GM18511 (cell line): ENCODE data around the gene KLHL22.
"Not testable (repeated sequence)": the region's sequence is repeated elsewhere in the genome, so short reads cannot be mapped to it uniquely, and the experiment has no call there.

Experiments
- ATAC-seq: cut with Tn5 transposase; IDR thresholded peaks from one replicate; pipeline ENCODE4 v1.9.1; 2021; ENCODE audit warnings: mild to moderate bottlenecking, moderate library complexity; ENCODE audit not compliant: unreplicated experiment

The KLHL22 gene

DNA sequence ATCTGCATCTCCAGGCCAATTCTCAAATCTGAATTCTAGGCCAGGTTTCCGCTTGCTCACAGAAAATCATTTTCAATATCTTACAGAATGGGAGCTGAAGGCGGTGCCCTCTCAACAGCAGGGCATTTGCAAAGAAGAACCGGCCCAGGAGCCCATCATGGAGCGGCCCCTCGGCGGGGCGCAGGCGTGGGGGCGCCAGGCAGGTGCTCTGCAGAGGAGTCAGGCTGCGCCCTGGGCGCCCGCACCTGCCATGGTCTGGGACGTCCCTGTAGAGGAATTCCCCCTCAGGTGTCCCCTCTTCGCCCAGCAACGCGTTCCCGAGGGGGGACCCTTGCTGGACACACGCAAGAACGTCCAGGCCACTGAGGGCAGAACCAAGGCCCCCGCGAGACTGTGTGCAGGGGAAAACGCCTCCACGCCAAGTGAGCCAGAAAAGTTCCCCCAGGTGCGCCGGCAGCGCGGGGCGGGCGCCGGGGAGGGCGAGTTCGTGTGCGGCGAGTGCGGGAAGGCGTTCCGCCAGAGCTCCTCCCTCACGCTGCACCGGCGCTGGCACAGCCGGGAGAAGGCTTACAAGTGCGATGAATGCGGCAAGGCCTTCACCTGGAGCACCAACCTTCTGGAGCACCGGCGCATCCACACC is 90.2 kb downstream of the KLHL22 start:
- no peak for ATAC-seq

DNA sequence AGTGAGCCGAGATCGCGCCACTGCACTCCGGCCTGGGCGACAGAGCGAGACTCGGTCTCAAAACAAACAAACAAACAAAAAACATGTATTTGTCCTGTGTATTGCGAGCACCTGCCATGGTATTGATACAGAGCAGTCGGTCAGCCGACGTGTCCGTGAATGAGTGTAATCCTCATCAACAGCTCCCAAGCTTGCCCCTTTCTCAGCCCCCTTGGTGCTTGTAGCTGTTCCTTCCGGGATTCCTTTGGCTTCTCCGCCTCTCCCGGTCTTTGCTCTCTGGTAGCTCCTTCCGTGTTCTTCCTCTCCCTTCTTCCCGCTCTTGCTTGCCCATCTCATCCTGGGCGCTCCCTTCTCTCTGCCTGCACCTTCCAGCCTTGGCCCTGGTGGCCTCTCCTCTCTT is 90.7 kb downstream of the KLHL22 start:
- no peak for ATAC-seq

DNA sequence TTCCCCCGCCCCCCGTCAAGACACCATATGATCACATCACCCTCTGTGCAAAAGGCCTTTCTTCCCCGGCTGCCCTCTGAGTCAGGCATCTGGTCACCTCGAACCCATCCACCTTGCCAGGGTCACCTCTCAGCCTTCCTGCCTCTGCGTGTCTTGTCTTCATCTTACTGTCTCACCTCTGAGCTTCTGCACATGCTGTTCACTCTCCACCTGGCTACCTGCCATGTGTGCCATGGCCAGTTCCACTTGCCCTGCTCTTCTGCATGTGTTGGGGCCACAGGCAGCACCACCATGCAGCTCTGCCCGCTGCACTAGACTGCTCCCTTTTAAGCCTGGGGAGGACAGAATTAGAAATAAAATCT is 91.8 kb downstream of the KLHL22 start:
- no peak for ATAC-seq

DNA sequence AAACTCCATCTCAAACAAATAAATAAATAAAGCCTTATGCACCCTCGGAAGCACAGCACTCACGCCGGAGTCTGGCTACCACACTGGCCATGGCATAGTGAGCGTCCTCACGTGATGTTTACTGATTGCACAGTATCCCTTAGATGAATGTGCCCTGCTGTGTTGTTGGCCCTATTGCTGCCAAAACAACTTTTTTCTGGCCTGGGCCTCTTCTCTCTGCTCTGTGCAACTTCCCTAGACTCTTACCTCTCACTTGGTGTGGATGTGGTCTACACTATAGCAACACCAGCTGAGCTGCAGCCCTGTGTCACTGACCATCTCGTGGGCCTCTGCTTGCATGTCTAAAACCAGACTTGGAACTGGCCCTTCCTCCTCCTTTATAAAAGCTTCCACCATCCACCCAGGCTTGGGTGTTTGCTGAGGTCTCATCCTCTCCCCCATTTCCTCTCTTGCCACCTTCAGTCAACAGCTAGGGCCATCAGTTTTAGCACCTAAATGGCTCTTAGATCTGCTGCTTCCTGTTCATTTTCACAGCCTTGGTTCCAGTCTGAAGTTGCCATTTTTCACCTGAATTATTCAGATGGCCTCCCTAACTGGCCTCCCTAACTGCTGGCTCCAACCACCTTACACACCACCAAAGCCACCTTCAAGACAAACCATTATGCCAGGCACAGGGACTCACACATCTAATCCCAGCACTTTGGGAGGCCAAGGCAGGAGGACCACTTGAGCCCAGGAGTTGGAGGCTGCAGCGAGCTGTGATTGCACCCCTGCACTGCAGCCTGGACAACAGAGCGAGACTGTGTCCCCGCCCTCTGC is 92.4 kb downstream of the KLHL22 start:
- no peak for ATAC-seq

DNA sequence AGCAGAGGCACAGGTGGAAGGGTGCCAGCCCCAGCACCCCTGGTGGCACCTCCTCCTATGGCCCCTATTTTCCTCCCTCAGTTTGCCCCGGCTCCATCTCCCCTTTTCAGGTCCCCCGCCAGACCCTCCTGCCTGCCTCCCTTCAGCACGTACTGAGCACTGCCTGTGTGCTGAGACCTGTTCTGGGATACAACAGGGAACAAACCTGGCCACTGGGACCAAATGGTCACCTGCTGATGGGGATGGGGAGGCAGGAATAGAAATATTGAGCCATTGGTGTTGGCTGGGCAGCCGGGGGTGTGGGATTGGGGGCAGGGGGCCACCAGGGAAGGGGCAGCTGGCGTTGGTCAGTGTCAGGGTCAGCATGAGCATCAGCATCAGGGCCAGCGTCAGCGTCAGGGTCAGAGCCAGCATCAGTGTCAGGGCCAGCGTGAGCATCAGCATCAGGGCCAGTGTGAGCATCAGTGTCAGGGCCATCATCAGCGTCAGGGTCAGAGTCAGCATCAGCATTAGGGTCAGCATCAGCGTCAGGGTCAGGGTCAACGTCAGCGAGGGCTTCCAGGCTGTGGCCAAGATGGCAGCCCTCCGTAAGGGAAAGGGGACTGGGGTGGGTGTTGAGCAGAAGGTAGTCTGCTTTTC is 94.1 kb downstream of the KLHL22 start:
- ATAC-seq = no peak

DNA sequence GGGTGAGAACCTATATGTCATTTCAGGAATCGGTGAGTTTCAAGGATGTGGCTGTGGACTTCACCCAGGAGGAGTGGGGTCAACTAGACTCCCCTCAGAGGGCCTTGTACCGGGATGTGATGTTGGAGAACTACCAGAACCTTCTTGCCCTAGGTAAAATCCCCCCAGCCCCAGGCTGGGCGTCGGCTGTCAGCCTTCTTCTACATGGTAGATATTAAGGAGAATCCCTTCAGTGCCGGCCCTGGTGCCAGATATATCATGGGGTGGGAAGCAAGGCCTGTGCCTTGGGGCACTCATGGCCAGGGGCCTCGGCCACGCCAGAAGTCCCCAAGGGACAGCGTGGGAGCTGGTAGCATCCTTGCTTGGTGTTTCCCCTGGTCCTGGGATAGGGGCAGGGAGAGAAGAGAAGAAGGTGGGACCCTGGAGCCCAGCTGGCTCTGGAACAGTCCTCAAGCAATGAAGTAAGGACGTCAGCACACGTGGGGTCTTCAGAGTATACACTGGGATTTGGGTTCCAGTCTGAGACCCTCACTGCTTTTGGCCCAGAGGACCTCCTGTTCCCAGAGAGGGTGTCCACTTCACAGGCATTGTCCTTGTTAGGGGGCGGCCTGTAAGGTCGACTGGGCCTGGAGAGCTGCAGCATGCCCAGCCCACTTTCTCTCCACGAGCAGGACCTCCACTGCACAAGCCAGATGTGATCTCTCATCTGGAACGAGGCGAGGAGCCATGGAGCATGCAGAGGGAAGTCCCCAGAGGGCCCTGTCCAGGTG is 94.8 kb downstream of the KLHL22 start:
- no peak for ATAC-seq

DNA sequence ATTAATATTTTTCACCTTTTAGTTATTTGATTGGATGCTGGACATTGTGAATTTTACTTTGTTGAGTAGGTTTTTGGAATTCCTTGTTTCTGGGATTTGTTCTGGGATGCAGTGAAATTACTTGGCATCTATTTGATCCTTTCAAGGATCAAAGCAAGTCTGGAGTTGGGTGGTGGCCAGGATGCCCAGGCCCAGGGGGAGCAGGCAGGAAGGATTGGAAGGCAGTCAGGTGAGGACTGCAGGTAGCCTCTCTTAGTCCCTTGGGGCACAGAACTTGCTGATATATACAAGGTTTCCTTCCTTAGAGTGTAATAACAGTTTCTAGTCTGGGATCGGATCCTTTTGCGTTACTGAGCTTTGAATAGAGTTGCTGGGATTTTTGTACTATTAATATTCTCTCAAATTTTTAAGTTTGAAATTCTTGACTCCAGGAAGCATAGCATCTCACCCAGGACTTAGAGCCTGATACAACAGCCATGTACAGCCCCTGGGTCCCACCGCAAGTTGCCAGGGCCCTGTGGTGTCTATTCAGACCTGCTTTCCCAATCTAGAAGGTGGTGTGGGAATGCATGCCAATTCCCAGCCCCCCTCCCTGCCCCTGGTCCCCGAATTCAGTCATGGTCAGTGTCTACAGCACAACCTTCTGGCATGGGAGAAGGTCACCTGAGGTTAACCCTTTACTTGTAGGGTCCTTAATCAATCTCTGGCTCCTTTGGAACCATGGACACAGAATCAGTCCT is 95.6 kb downstream of the KLHL22 start:
- ATAC-seq = no peak

DNA sequence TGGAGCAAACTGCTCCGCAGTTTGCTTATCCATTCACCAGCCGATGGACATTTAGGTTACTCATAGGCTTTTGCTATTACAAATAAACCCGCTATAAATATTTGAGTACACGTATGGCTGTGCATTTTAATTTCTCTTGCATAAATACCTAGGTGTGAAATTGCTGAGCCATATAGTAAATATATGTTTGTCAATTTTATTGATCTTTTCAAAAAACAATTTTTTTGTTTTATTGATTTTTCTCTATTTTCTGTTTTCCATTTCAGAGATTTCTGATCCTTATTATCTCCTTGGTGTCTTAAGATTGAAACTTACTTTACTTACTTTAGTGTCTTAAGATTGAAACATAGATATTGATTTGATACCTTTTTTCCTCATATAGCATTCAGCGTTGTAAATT is 97.2 kb downstream of the KLHL22 start:
- no peak for ATAC-seq

DNA sequence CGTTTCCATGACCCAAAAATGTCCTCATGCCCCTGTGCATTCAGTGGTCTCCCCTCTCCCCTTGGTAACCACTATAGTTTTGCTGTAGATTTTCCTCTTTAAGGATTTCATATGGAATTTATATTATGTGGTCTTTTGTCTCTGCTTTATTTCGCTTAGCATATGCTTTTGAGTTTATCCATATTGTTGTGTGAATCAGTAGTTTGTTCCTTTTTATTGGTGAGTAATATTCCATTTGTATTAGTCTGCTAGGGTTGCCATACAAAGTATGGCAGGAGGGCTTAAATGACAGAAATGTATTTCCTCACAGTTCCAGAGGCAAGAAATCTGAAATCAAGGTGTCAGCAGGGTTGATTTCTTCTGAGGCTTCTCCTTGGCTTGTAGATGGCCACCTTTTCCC is 98.1 kb downstream of the KLHL22 start:
- ATAC-seq = no peak

DNA sequence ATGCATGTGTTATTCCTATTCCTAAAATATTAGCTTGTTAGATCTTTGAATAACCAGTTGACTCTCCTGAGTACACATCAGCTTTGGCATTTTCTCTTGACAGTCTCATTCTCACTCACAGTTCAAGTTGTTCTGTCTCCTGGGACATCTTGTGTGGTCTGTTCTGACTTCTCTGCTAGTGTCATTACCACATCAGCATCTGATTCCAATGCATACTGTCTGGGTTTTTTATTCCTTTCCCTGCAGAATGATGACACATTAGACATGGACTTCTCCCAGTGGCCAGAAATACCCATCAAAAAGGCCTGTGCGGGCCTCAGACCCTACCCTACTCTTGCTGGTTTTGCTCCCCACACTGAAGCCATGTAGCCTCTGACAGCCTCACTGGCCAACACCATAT is 99.0 kb downstream of the KLHL22 start:
- no peak for ATAC-seq

DNA sequence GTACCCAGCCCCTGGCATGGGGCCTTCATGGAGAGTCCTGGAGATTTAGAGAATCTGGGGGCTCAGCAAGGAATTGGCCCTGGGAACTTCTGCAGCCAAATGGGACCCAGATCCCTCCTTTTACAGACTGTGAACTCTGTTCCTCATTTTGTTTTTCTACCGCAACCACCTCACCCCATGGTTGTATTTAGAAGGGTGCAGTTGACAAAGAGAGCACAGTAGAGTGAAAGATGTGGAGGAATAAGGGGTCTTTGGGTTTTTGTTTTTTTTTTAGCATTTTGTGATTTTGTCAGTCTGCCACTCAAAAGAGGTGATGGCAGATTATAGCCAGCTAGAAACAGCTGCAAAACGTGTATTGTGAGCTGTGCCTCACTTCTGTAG is 99.7 kb downstream of the KLHL22 start:
- no peak for ATAC-seq

DNA sequence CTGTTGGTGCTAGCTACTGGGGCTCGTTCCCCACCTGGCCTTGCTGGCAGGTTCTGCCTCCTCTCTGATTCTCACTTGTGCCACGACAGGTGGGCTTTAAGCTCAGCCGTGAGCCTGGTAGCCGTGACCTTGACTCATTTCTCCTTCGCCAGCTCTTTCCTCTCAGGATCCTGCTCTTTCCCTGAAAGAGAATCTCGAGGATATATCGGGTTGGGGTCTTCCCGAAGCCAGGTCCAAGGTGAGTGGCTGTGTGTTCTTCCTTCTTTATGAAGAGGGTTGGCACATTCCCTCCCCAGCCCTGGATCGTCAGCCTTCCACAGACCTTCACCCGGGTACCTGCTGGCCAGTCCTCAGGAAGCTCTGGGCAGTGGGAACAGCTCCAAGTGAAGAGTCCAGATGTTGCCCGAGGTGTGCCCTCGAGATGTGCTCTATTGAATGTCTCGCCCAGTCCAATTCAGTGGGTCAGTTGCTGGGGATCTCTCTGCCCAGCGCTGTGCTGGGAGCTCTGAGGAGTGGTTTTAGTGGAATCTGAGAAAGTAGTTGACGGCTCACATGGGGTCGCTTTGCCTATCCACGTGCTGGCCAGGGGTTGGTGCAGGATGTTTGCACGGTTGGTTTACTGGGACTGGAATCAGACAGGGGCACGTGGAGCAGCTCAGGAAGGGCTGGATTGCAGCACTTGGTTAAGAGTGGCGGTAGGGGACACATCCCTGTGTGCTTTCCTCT is 100.3 kb downstream of the KLHL22 start:
- ATAC-seq = no peak

DNA sequence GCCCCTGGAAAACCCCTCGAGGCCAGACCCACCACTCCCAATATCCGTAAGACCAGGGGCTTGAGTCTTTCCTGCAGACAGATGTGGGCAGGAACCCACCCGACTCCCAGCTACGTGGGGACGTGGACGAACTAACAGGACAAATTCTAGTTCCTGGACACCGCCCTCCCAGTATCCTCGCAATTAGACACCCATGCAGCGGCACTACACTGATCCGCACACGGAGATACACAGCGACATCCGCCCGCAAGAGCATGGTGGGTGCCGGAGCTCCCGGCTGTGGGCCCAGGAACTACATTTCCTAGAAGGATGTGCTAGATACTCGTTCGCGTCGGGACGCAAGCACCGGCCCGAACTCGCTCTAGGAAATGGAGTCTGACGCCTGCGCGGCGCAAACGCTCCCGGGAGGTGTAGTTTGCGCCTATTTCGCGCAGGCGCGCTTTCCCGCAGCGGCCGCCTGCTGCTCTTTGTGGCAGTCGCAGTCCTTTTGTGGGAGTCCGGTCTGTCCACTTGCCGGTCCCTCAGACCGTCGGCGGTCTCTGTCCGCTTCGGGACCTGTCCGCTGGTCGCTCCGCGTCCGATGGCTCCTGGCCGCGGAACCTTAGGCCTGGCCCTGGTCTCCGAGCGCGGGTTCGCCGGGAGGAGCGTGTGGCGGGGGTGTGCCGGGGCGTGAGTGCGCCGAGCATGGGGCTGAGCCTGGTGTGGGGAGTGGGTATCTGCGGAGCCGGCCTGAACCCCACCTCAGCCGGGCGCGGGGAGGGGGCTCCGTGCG is 101.7 kb downstream of the KLHL22 start, which contains the start of gene ZNF74:
Gene ZNF74 (plus strand): TSS at position 447 of the 772 bp plus-strand sequence. CDS start 478 bp downstream, outside the sequence.
- peak; percentile 82 for ATAC-seq

DNA sequence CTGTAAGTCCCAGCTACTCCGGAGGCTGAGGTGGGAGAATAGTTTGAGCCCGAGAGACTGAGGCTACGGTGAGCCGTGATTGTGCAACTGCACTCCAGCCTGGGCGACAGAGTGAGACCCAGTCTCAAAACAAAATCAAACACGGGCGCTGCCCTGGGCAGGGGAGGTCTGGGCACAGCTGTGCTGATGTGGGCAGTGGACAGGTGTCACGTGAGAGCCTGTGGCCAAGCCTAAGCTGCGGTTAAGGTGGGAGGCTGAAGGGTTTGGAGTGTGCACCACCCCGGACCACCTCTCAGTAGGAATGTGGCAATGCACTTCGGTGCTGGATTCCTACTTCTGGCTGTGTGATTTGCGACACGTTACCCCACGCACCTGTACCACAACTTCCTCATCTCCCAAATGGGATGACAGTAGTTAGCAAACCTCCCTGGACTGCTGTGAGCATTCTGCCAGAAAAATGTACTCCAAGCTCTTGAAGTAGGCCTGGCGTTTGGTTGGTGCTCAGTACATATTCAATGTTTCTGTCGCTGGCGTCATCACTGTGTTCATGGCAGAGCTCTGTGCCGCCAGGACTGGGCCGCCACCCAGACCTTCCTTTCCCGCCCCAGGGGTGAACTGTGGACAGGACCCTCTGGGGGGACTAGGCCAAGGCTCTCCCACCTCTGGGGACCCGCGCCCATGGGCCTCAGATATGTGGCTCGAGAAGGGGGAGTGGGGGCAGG is 102.5 kb downstream of the KLHL22 start:
- ATAC-seq = no peak

DNA sequence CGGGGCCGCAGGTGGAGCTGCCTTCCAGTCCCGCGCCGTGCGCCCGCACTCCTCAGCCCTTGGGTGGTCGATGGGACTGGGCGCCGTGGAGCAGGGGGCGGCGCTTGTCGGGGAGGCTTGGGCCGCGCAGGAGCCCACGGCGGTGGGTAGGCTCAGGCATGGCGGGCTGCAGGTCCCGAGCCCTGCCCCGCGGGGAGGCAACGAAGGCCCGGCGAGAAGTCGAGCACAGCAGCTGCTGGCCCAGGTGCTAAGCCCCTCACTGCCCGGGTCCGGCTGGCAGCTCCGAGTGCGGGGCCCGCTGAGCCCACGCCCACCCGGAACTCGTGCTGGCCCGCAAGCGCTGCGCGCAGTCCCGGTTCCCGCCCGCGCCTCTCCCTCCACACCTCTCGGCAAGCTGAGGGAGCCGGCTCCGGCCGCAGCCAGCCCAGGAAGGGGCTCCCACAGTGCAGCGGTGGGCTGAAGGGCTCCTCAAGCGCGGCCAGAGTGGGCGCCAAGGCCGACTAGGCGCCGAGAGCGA is 103.2 kb downstream of the KLHL22 start:
- not testable (repeated sequence) for ATAC-seq
